ENCODE data around the gene ISCU.
"Not testable (repeated sequence)": the region's sequence is repeated elsewhere in the genome, so short reads cannot be mapped to it uniquely, and the experiment has no call there.

Gene ISCU

GRCh38 chr12:108572166-108572790 is 9.9 kb downstream of the ISCU start:
- DNase-seq, result no peak

- DNase-seq, result no peak
Measured at GRCh38 chr12:108573317-108573716, 10.9 kb downstream of the ISCU start.

GRCh38 chr12:108574276-108574675 is 11.9 kb downstream of the ISCU start:
- not testable (repeated sequence) for DNase-seq

- DNase-seq, result no peak
Measured at GRCh38 chr12:108575199-108575912, 13.0 kb downstream of the ISCU start.

- no peak for DNase-seq
Measured at GRCh38 chr12:108576660-108577234, 14.4 kb downstream of the ISCU start.

GRCh38 chr12:108577458-108577857 is 15.1 kb downstream of the ISCU start:
- no peak for DNase-seq

- DNase-seq, result no peak
Measured at GRCh38 chr12:108578264-108578663, 15.9 kb downstream of the ISCU start.

- DNase-seq, result no peak
Measured at GRCh38 chr12:108578813-108579212, 16.4 kb downstream of the ISCU start.

GRCh38 chr12:108580531-108580930 is 18.1 kb downstream of the ISCU start:
- DNase-seq, result no peak

- DNase-seq, result no peak
Measured at GRCh38 chr12:108581311-108582227, 19.2 kb downstream of the ISCU start.

GRCh38 chr12:108582509-108582908 is 20.1 kb downstream of the ISCU start:
- no peak for DNase-seq

GRCh38 chr12:108582978-108583770 is 20.8 kb downstream of the ISCU start:
- no peak for DNase-seq

GRCh38 chr12:108583991-108584390 is 21.6 kb downstream of the ISCU start:
- no peak for DNase-seq

GRCh38 chr12:108584456-108585065 is 22.2 kb downstream of the ISCU start:
- no peak for DNase-seq

GRCh38 chr12:108585864-108586263 is 23.5 kb downstream of the ISCU start:
- DNase-seq, result no peak

- DNase-seq, result no peak
Measured at GRCh38 chr12:108586306-108586705, 23.9 kb downstream of the ISCU start.

- DNase-seq, result no peak
Measured at GRCh38 chr12:108587826-108588225, 25.4 kb downstream of the ISCU start.

GRCh38 chr12:108589028-108589839 is 26.8 kb downstream of the ISCU start:
- DNase-seq, result no peak

- no peak for DNase-seq
Measured at GRCh38 chr12:108589840-108590229, 27.4 kb downstream of the ISCU start.

- not testable (repeated sequence) for DNase-seq
Measured at GRCh38 chr12:108590463-108590862, 28.1 kb downstream of the ISCU start.

All from CD4-positive, alpha-beta T cell treated with Interleukin-4 for 4 hours (primary cell).